H54 (cell line): ENCODE results near the gene PSPH.
"Not testable (repeated sequence)": the region's sequence is repeated elsewhere in the genome, so short reads cannot be mapped to it uniquely, and the experiment has no call there.

Experiments used
- DNase-seq: peaks from one replicate; pipeline ENCODE4 v3.0.0; 2011; ENCODE audit warnings: low spot score, mixed read lengths; ENCODE audit not compliant: insufficient read length
- FAIRE-seq: peaks from 3 replicates; lab custom pipeline; 2011; peaks lifted over from hg19 to GRCh38; lab: Jason Lieb, UNC
- POLR2A ChIP-seq: IDR thresholded peaks from 2 replicates; pipeline ENCODE4 v1.6.1; 2011; ENCODE audit warnings: low read depth, mild to moderate bottlenecking, low read length

Gene PSPH

GRCh38 chr7:56046721-56047445, 4.4 kb downstream of the PSPH start:
- no peak for TF ChIP-seq POLR2A
- no peak for FAIRE-seq
- no peak for DNase-seq

GRCh38 chr7:56045758-56046157, 5.5 kb downstream of the PSPH start:
- not testable (repeated sequence) for FAIRE-seq, DNase-seq

GRCh38 chr7:56040730-56041129, 10.5 kb downstream of the PSPH start:
- no peak for TF ChIP-seq POLR2A
- FAIRE-seq (no peak), DNase-seq (no peak)

GRCh38 chr7:56033671-56034432, 17.4 kb downstream of the PSPH start:
- FAIRE-seq, result no peak
- peak; percentile 34; the same call in 1 of the 2 replicates for TF ChIP-seq POLR2A
- DNase-seq, result peak; percentile 52

GRCh38 chr7:56032578-56032977, 18.7 kb downstream of the PSPH start:
- FAIRE-seq, result not testable (repeated sequence)

GRCh38 chr7:56031556-56031955, 19.7 kb downstream of the PSPH start:
- not testable (repeated sequence) for DNase-seq, FAIRE-seq

More at GRCh38 chr7:56032578-56032977, 18.7 kb downstream of the PSPH start:
- DNase-seq, result not testable (repeated sequence)

- TF ChIP-seq POLR2A, result no peak
- no peak for FAIRE-seq
- DNase-seq, result no peak
Observed at GRCh38 chr7:56030340-56030739, 20.9 kb downstream of the PSPH start.

- FAIRE-seq (no peak), DNase-seq (no peak)
- TF ChIP-seq POLR2A, result no peak
Observed at GRCh38 chr7:56028942-56029630, 22.2 kb downstream of the PSPH start.

- TF ChIP-seq POLR2A, result no peak
- DNase-seq (no peak), FAIRE-seq (no peak)
Observed at GRCh38 chr7:56026538-56026937, 24.7 kb downstream of the PSPH start.

GRCh38 chr7:56023500-56023899, 27.7 kb downstream of the PSPH start:
- FAIRE-seq (no peak), DNase-seq (no peak)
- no peak for TF ChIP-seq POLR2A

- no peak for DNase-seq
- no peak for TF ChIP-seq POLR2A
- FAIRE-seq, result no peak
Observed at GRCh38 chr7:56019501-56019900, 31.7 kb downstream of the PSPH start.

GRCh38 chr7:56017015-56017414, 34.2 kb downstream of the PSPH start:
- FAIRE-seq, DNase-seq: not testable (repeated sequence)

GRCh38 chr7:56009695-56010094, 41.5 kb downstream of the PSPH start:
- TF ChIP-seq POLR2A, result no peak
- FAIRE-seq (no peak), DNase-seq (no peak)

GRCh38 chr7:56007891-56008290, 43.4 kb downstream of the PSPH start:
- TF ChIP-seq POLR2A, result no peak
- FAIRE-seq (no peak), DNase-seq (no peak)
